COR-L47 (cell line): ENCODE data around the gene VAV2.
"Not testable (repeated sequence)": the region's sequence is repeated elsewhere in the genome, so short reads cannot be mapped to it uniquely, and the experiment has no call there.

Experiments used
- DNase-seq: peaks from one replicate; lab custom pipeline; 2025; lab: John Stamatoyannopoulos, UW

The VAV2 gene

GRCh38 chr9:133938086-133938485 is 54.0 kb downstream of the VAV2 start:
- no peak for DNase-seq

- no peak for DNase-seq
Measured at GRCh38 chr9:133937120-133937519, 55.0 kb downstream of the VAV2 start.

GRCh38 chr9:133935328-133936005 is 56.7 kb downstream of the VAV2 start:
- peak; percentile 22 for DNase-seq

GRCh38 chr9:133934482-133935232 is 57.5 kb downstream of the VAV2 start:
- DNase-seq = no peak

GRCh38 chr9:133933426-133934026 is 58.6 kb downstream of the VAV2 start:
- DNase-seq = no peak

GRCh38 chr9:133932633-133933032 is 59.5 kb downstream of the VAV2 start:
- peak; percentile 47 for DNase-seq

- no peak for DNase-seq
Measured at GRCh38 chr9:133932181-133932580, 59.9 kb downstream of the VAV2 start.

- peak; percentile 4 for DNase-seq
Measured at GRCh38 chr9:133930682-133931485, 61.2 kb downstream of the VAV2 start.

GRCh38 chr9:133930046-133930681 is 62.0 kb downstream of the VAV2 start:
- no peak for DNase-seq

- DNase-seq = no peak
Measured at GRCh38 chr9:133929599-133929998, 62.5 kb downstream of the VAV2 start.

GRCh38 chr9:133928248-133928764 is 63.8 kb downstream of the VAV2 start:
- DNase-seq = no peak

GRCh38 chr9:133927041-133927440 is 65.1 kb downstream of the VAV2 start:
- no peak for DNase-seq

- DNase-seq = no peak
Measured at GRCh38 chr9:133926165-133926856, 65.8 kb downstream of the VAV2 start.

- DNase-seq = no peak
Measured at GRCh38 chr9:133924453-133924852, 67.7 kb downstream of the VAV2 start.

- DNase-seq = not testable (repeated sequence)
Measured at GRCh38 chr9:133923608-133924007, 68.5 kb downstream of the VAV2 start.

GRCh38 chr9:133921866-133922265 is 70.3 kb downstream of the VAV2 start:
- DNase-seq = no peak

GRCh38 chr9:133920471-133920870 is 71.7 kb downstream of the VAV2 start:
- DNase-seq = no peak

GRCh38 chr9:133919253-133920115 is 72.6 kb downstream of the VAV2 start:
- no peak for DNase-seq

- DNase-seq = no peak
Measured at GRCh38 chr9:133918111-133918813, 73.9 kb downstream of the VAV2 start.
